MM.1S (cell line): ENCODE measurements around the gene WDR4.
"Not testable (repeated sequence)": the region's sequence is repeated elsewhere in the genome, so short reads cannot be mapped to it uniquely, and the experiment has no call there.

Source experiments
- DNase-seq: peaks from one replicate; pipeline ENCODE4 v3.0.0-alpha.2; 2015
- H2AFZ ChIP-seq: fragments of 300-600 bp; sonication (generic); 2 replicates; pipeline ENCODE4 v1.6.0; 2016; ENCODE audit warnings: antibody characterized with exemption, low read length
- H3F3A ChIP-seq: fragments of 300-600 bp; sonication (generic); 2 replicates; pipeline ENCODE4 v1.6.1; 2016; ENCODE audit warnings: mild to moderate bottlenecking, antibody characterized with exemption, low read length, moderate library complexity, mixed read lengths; ENCODE audit not compliant: insufficient read depth
- H3K27ac ChIP-seq: fragments of 300-600 bp; sonication (generic); 2 replicates; pipeline ENCODE4 v1.5.1; 2016; ENCODE audit warnings: mild to moderate bottlenecking, low read length
- H3K27me3 ChIP-seq: fragments of 300-600 bp; sonication (generic); replicated peaks from 2 replicates; pipeline ENCODE4 v1.6.0; 2016; ENCODE audit warnings: low read length; ENCODE audit not compliant: insufficient read depth
- H3K36me3 ChIP-seq: fragments of 300-600 bp; sonication (generic); replicated peaks from 2 replicates; pipeline ENCODE4 v1.6.1; 2016; ENCODE audit warnings: mild to moderate bottlenecking, low read length, mixed read lengths; ENCODE audit not compliant: insufficient read depth
- H3K4me1 ChIP-seq: fragments of 300-600 bp; sonication (generic); 2 replicates; pipeline ENCODE4 v1.6.1; 2016; ENCODE audit warnings: low read length, mixed read lengths
- H3K4me2 ChIP-seq: fragments of 300-600 bp; sonication (generic); 2 replicates; pipeline ENCODE4 v1.6.0; 2016; ENCODE audit warnings: low read depth, low read length
- H3K4me3 ChIP-seq: fragments of 300-600 bp; sonication (generic); 2 replicates; pipeline ENCODE4 v1.5.1; 2016; ENCODE audit warnings: low read length, mixed read lengths
- H3K79me2 ChIP-seq: fragments of 300-600 bp; sonication (generic); 2 replicates; pipeline ENCODE4 v1.6.1; 2016; ENCODE audit warnings: mixed run types, low read length, mixed read lengths
- H3K9ac ChIP-seq: fragments of 300-600 bp; sonication (generic); 2 replicates; pipeline ENCODE4 v1.6.1; 2016; ENCODE audit warnings: low read length, mixed read lengths
- H3K9me2 ChIP-seq: fragments of 300-600 bp; sonication (generic); replicated peaks from 2 replicates; pipeline ENCODE4 v1.6.1; 2016; ENCODE audit warnings: mild to moderate bottlenecking, low read length, mixed read lengths; ENCODE audit not compliant: insufficient read depth
- H3K9me3 ChIP-seq: fragments of 300-600 bp; sonication (generic); replicated peaks from 2 replicates; pipeline ENCODE4 v1.6.1; 2016; ENCODE audit warnings: mild to moderate bottlenecking, low read length, mixed read lengths; ENCODE audit not compliant: insufficient read depth
- H4K20me1 ChIP-seq: fragments of 300-600 bp; sonication (generic); 2 replicates; pipeline ENCODE4 v1.6.1; 2016; ENCODE audit warnings: mild to moderate bottlenecking, low read length, moderate library complexity, mixed read lengths; ENCODE audit not compliant: insufficient read depth
- EZH2 ChIP-seq: fragments of 300-600 bp; sonication (generic); optimal IDR thresholded peaks from 2 replicates; pipeline ENCODE3; 2017; ENCODE audit warnings: low read depth, mild to moderate bottlenecking, antibody characterized with exemption, low read length, mixed read lengths
- EZH2phosphoT487 ChIP-seq: fragments of 300-600 bp; sonication (generic); IDR thresholded peaks from 2 replicates; pipeline ENCODE4 v1.6.1; 2018; ENCODE audit warnings: antibody characterized with exemption, low read length
- TF ChIP-seq, protein P1 (sequence below): fragments of 300-600 bp; sonication (generic); IDR thresholded peaks from 2 replicates; pipeline ENCODE4 v1.5.1; 2016; ENCODE audit warnings: antibody characterized with exemption, low read length, mixed read lengths

Gene WDR4

DNA sequence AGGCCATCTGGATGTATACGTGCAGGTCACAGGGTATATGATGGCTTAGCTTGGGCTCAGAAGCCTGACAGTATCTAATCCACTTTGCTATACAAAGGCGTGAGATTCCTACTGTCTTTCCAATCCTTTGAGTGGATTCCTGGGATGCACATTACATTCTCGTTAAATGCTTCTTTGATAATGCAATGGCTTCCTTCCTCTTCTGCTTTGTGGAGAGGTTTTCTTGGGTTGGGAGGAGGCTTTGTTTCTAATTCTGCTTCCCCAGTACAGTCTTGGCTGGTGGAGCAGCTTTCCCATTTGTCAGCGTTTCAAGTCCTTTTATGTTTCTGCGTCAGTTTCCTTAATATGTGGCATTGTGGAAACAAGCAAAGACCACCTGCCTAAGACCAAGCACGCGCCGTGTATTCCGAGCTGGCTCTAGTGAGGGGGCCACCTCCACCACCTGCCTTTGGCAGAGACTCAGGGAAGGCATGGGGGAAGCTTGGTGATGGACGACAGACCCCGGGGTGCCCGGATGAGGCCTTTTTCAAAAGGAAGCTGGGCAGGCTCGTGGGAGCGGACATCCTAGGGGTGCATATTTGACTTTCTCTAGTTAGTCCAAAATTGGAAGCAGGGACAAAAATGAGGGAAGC is 72.7 kb downstream of the WDR4 start:
- Histone ChIP-seq H3F3A (no peaks in the 10 kb centered on the region), H3K9ac (no peak overlapping the region), H3K9me2 (no peaks in the 10 kb centered on the region), H3K4me1 (no peaks in the 10 kb centered on the region), H3K9me3 (no peaks in the 10 kb centered on the region), H3K4me2 (no peak overlapping the region), H3K36me3 (no peaks in the 10 kb centered on the region), H3K79me2 (no peaks in the 10 kb centered on the region), H3K4me3 (no peak overlapping the region), H3K27ac (no peak overlapping the region), H2AFZ (no peak overlapping the region), H4K20me1 (no peaks in the 10 kb centered on the region), H3K27me3 (peaks cover 86% of the 10 kb centered on the region)
- no peak for TF ChIP-seq EZH2
- TF ChIP-seq, protein P1, sequence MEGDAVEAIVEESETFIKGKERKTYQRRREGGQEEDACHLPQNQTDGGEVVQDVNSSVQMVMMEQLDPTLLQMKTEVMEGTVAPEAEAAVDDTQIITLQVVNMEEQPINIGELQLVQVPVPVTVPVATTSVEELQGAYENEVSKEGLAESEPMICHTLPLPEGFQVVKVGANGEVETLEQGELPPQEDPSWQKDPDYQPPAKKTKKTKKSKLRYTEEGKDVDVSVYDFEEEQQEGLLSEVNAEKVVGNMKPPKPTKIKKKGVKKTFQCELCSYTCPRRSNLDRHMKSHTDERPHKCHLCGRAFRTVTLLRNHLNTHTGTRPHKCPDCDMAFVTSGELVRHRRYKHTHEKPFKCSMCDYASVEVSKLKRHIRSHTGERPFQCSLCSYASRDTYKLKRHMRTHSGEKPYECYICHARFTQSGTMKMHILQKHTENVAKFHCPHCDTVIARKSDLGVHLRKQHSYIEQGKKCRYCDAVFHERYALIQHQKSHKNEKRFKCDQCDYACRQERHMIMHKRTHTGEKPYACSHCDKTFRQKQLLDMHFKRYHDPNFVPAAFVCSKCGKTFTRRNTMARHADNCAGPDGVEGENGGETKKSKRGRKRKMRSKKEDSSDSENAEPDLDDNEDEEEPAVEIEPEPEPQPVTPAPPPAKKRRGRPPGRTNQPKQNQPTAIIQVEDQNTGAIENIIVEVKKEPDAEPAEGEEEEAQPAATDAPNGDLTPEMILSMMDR: no peak
- no peak for TF ChIP-seq EZH2phosphoT487
- DNase-seq: no peak

DNA sequence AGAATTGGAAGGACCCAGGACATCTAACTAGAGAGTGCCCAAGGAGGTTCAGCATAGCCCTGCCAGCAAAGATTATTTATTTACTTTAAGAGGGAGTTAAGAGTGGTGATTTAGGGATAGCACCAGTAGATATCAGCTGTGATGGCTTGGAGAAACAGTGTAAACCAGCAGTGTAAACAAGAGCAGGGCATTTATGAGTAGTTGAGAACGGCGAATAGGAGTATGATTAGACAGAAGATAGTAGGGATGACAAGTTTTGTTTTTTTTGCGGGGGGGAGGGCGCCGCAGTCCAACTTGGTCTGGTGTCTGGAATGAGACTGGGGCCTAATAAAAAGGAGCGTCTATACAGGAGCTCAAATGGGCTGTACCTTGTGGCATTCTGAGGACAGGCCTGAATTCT is 77.7 kb downstream of the WDR4 start:
- DNase-seq, H3K27ac ChIP-seq, H2AFZ ChIP-seq, H3K4me2 ChIP-seq, H3K9me2 ChIP-seq, H3K36me3 ChIP-seq, H4K20me1 ChIP-seq, H3F3A ChIP-seq, H3K79me2 ChIP-seq, H3K9me3 ChIP-seq, H3K4me1 ChIP-seq, H3K9ac ChIP-seq, H3K4me3 ChIP-seq: not testable (repeated sequence)
- H3K27me3 ChIP-seq: peaks cover 81% of the 10 kb centered on the region

GRCh38 chr21:42799948-42800347 is 79.4 kb downstream of the WDR4 start:
- Histone ChIP-seq H3K36me3 (no peaks in the 10 kb centered on the region), H3K27me3 (peaks cover 83% of the 10 kb centered on the region), H3K4me2 (no peak overlapping the region), H3F3A (no peaks in the 10 kb centered on the region), H3K27ac (no peak overlapping the region), H3K4me1 (no peaks in the 10 kb centered on the region), H3K4me3 (no peak overlapping the region), H3K9ac (no peak overlapping the region), H2AFZ (no peak overlapping the region), H3K9me2 (no peaks in the 10 kb centered on the region), H3K9me3 (no peaks in the 10 kb centered on the region), H3K79me2 (no peaks in the 10 kb centered on the region), H4K20me1 (no peaks in the 10 kb centered on the region)
- no peak for DNase-seq
- TF ChIP-seq, protein P1: no peak
- TF ChIP-seq EZH2phosphoT487: no peak
- TF ChIP-seq EZH2: no peak

- Histone ChIP-seq H3K79me2 (no peaks in the 10 kb centered on the region), H3K4me3 (no peak overlapping the region), H3K9me3 (no peaks in the 10 kb centered on the region), H3K36me3 (no peaks in the 10 kb centered on the region), H3K9ac (no peak overlapping the region), H3K4me1 (no peaks in the 10 kb centered on the region), H4K20me1 (no peaks in the 10 kb centered on the region), H3K27me3 (peaks cover 86% of the 10 kb centered on the region), H3K27ac (no peak overlapping the region), H3K9me2 (no peaks in the 10 kb centered on the region), H2AFZ (no peak overlapping the region), H3K4me2 (no peak overlapping the region), H3F3A (no peaks in the 10 kb centered on the region)
- TF ChIP-seq, protein P1: no peak
- no peak for TF ChIP-seq EZH2phosphoT487
- no peak for TF ChIP-seq EZH2
- DNase-seq: no peak
Measured at GRCh38 chr21:42799516-42799915, 79.8 kb downstream of the WDR4 start.
